PFSK-1 (cell line): ENCODE results near the gene ITCH.

Experiments
- FOXP2 ChIP-seq: optimal IDR thresholded peaks from 2 replicates; pipeline ENCODE3; 2011; ENCODE audit warnings: borderline replicate concordance, control low read depth, inconsistent platforms; ENCODE audit not compliant: insufficient read depth; ENCODE audit errors: extremely low read length, extremely low read depth
- POLR2AphosphoS5 ChIP-seq: IDR thresholded peaks from 2 replicates; pipeline ENCODE4 v1.6.1; 2012; ENCODE audit warnings: low read depth, mild to moderate bottlenecking, control low read depth, low read length, moderate library complexity
- SIN3A ChIP-seq: IDR thresholded peaks from 2 replicates; pipeline ENCODE4 v1.6.1; 2012; ENCODE audit warnings: mild to moderate bottlenecking, low read length, moderate library complexity, borderline replicate concordance; ENCODE audit not compliant: insufficient read depth
- TAF1 ChIP-seq: IDR thresholded peaks from 2 replicates; pipeline ENCODE4 v1.6.1; 2012; ENCODE audit warnings: low read length, control low read depth, borderline replicate concordance; ENCODE audit not compliant: insufficient read depth
- TF ChIP-seq, protein P1 (sequence below), 2 experiments: IDR thresholded peaks; 2 replicates each; pipeline versions ENCODE4 v1.6.1 to v1.8.0; 2011 to 2012; ENCODE audit warnings: low read depth in 2 of 2, low read length in 2 of 2, control low read depth in 1 of 2, inconsistent platforms in 1 of 2, mild to moderate bottlenecking in 1 of 2, moderate library complexity in 1 of 2; ENCODE audit not compliant: insufficient read depth in 1 of 2

ITCH gene

GRCh38 chr20:34332262-34332920 lies 30.7 kb upstream of the ITCH start:
- TF ChIP-seq SIN3A (no peak), TAF1 (no peak), FOXP2 (no peak), POLR2AphosphoS5 (no peak)
- TF ChIP-seq, protein P1, sequence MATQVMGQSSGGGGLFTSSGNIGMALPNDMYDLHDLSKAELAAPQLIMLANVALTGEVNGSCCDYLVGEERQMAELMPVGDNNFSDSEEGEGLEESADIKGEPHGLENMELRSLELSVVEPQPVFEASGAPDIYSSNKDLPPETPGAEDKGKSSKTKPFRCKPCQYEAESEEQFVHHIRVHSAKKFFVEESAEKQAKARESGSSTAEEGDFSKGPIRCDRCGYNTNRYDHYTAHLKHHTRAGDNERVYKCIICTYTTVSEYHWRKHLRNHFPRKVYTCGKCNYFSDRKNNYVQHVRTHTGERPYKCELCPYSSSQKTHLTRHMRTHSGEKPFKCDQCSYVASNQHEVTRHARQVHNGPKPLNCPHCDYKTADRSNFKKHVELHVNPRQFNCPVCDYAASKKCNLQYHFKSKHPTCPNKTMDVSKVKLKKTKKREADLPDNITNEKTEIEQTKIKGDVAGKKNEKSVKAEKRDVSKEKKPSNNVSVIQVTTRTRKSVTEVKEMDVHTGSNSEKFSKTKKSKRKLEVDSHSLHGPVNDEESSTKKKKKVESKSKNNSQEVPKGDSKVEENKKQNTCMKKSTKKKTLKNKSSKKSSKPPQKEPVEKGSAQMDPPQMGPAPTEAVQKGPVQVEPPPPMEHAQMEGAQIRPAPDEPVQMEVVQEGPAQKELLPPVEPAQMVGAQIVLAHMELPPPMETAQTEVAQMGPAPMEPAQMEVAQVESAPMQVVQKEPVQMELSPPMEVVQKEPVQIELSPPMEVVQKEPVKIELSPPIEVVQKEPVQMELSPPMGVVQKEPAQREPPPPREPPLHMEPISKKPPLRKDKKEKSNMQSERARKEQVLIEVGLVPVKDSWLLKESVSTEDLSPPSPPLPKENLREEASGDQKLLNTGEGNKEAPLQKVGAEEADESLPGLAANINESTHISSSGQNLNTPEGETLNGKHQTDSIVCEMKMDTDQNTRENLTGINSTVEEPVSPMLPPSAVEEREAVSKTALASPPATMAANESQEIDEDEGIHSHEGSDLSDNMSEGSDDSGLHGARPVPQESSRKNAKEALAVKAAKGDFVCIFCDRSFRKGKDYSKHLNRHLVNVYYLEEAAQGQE (IDR thresholded peaks at IDR 0.05; ENCODE audit: insufficient read depth in 1 of 2, low read depth in 2 of 2, low read length in 2 of 2) = no peak

GRCh38 chr20:34333786-34334185 lies 29.3 kb upstream of the ITCH start:
- TF ChIP-seq FOXP2 = no peak
- no peak for TF ChIP-seq SIN3A
- TF ChIP-seq TAF1 = no peak
- TF ChIP-seq POLR2AphosphoS5 = no peak
- TF ChIP-seq, protein P1 (IDR thresholded peaks at IDR 0.05; ENCODE audit: insufficient read depth in 1 of 2, low read depth in 2 of 2, low read length in 2 of 2) = no peak

DNA sequence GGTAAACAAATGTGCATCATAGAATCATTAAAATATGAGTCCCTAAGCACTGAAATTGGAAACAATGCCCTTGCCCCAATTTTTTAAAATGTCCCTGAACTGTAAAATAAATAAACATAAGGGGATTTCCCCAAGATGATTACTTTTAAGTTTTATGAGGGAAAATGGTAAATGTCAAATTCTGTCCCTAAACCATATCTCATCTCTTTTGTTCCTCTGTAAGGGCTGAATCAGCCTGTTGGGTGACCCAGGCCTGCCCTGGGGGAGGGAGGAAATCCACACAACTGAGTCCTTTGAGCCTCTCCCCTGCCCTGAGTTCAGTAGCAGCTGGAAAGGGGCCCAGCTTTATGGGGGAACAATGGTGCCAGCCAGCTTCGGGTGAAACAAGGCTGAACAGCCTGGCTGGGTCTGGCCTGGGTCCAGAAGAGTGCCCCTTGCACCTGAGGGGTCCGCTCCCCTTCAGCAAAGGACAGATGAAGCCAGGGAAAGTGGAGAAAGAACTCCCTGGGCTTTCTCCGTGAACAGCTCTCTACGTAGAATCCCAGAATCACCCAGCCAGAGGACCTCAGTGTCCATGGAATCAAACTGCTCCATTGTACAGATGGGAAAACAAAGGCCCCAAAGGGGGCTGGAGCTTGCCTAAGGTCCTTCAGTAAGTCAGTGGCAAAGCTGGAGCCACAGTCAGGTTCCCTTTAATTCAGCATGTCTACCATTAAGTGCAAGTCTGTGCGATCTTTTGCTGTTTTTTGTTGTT lies 28.2 kb upstream of the ITCH start:
- TF ChIP-seq FOXP2 = no peak
- TF ChIP-seq, protein P1 (IDR thresholded peaks at IDR 0.05; ENCODE audit: insufficient read depth in 1 of 2, low read depth in 2 of 2, low read length in 2 of 2) = no peak
- no peak for TF ChIP-seq TAF1
- no peak for TF ChIP-seq POLR2AphosphoS5
- no peak for TF ChIP-seq SIN3A

GRCh38 chr20:34337544-34337943 lies 25.5 kb upstream of the ITCH start:
- no peak for TF ChIP-seq POLR2AphosphoS5
- TF ChIP-seq TAF1 = no peak
- TF ChIP-seq FOXP2 = no peak
- TF ChIP-seq SIN3A = no peak
- TF ChIP-seq, protein P1 (IDR thresholded peaks at IDR 0.05; ENCODE audit: insufficient read depth in 1 of 2, low read depth in 2 of 2, low read length in 2 of 2) = no peak
